Activated CD4-positive, alpha-beta T cell treated with anti-CD3 and anti-CD28 coated beads, Interleukin-2, Interleukin-4, amounts not matched to agents 100 ng/mL and 50 ng/mL, durations not matched to agents 16 hours and 8 hours (primary cell): Measurements from ENCODE around the gene HBA2.
"Not testable (repeated sequence)": the region's sequence is repeated elsewhere in the genome, so short reads cannot be mapped to it uniquely, and the experiment has no call there.

Experiments used
- DNase-seq: peaks from one replicate; pipeline ENCODE4 v3.0.0-alpha.2; 2020; ENCODE audit warnings: low spot score

HBA2 gene

GRCh38 chr16:155031-155398 is 17.7 kb upstream of the HBA2 start:
- DNase-seq = no peak

- DNase-seq = no peak
Observed at GRCh38 chr16:159136-159849, 13.4 kb upstream of the HBA2 start.

GRCh38 chr16:160242-160641 is 12.4 kb upstream of the HBA2 start:
- DNase-seq = not testable (repeated sequence)

- DNase-seq = no peak
Observed at GRCh38 chr16:160691-161190, 11.9 kb upstream of the HBA2 start.

- no peak for DNase-seq
Observed at GRCh38 chr16:162271-162991, 10.2 kb upstream of the HBA2 start.

- DNase-seq = not testable (repeated sequence)
Observed at GRCh38 chr16:163139-163538, 9.5 kb upstream of the HBA2 start.

- not testable (repeated sequence) for DNase-seq
Observed at GRCh38 chr16:163696-164095, 9.0 kb upstream of the HBA2 start.

- DNase-seq = not testable (repeated sequence)
Observed at GRCh38 chr16:164134-164823, 8.4 kb upstream of the HBA2 start.

- no peak for DNase-seq
Observed at GRCh38 chr16:164827-165538, 7.7 kb upstream of the HBA2 start.

GRCh38 chr16:165539-166374 is 6.9 kb upstream of the HBA2 start, which contains the start of gene HBM:
HBM (plus strand) TSS chr16:165978; CDS start chr16:165998, 20 bp downstream.
- DNase-seq = no peak

GRCh38 chr16:166375-167121 is 6.1 kb upstream of the HBA2 start:
- no peak for DNase-seq

- no peak for DNase-seq
Observed at GRCh38 chr16:167122-167690, 5.5 kb upstream of the HBA2 start.

- no peak for DNase-seq
Observed at GRCh38 chr16:168424-168823, 4.3 kb upstream of the HBA2 start.

- DNase-seq = no peak
Observed at GRCh38 chr16:169014-169413, 3.7 kb upstream of the HBA2 start.

- not testable (repeated sequence) for DNase-seq
Observed at GRCh38 chr16:170088-170507, 2.6 kb upstream of the HBA2 start.

GRCh38 chr16:170788-171187 is 1.9 kb upstream of the HBA2 start:
- no peak for DNase-seq

- DNase-seq = not testable (repeated sequence)
Observed at GRCh38 chr16:173211-173854, 657 bp downstream of the HBA2 start.

GRCh38 chr16:173928-174769 is 1.5 kb downstream of the HBA2 start:
- DNase-seq = not testable (repeated sequence)
